IMR-90 (cell line): ENCODE measurements around the gene PACSIN2. TPM values are rescaled to one million over a fixed set of nuclear protein-coding genes. Genes with fewer than 3 reads are reported as not detected.

Experiments used
- ATAC-seq: fragments of 200-7000 bp; cut with Tn5 transposase; 2 replicates; pipeline ENCODE4 v1.9.1; 2020; ENCODE audit warnings: low read depth, mild to moderate bottlenecking, moderate library complexity
- BruUV-seq: library from RNA; stranded (reverse); fragments of 400-500 nt; replicated peaks from 2 replicates; lab custom pipeline; 2021; lab: Mats Ljungman, UMichigan
- CTCF ChIA-PET: fragments of 300-600 bp; formaldehyde crosslinking; extraction: SDS; loops from one replicate; lab custom pipeline; 2021; ENCODE audit warnings: antibody characterized with exemption; lab: Yijun Ruan, JAX
- POLR2A ChIA-PET: fragments of 300-600 bp; sonication (Branson Sonifier 250); formaldehyde crosslinking; loops from one replicate; lab custom pipeline; 2022; ENCODE audit warnings: antibody characterized with exemption; ENCODE audit not compliant: unreplicated experiment; lab: Charles Lee
- DNase-seq: peaks from one replicate; pipeline ENCODE4 v3.0.0; 2013
- H2AFZ ChIP-seq: replicated peaks from 2 replicates; pipeline ENCODE3; 2013; ENCODE audit warnings: low read length, mild to moderate bottlenecking; ENCODE audit not compliant: poor library complexity
- H2AK5ac ChIP-seq: 2 replicates; pipeline ENCODE4 v1.6.1; 2013; ENCODE audit warnings: low read depth, low read length, inconsistent platforms
- H2AK9ac ChIP-seq: replicated peaks from 2 replicates; pipeline ENCODE3; 2013; ENCODE audit warnings: mild to moderate bottlenecking, low read depth, low read length, moderate library complexity; ENCODE audit not compliant: poor library complexity
- H2BK120ac ChIP-seq: 2 replicates; pipeline ENCODE4 v1.6.1; 2013; ENCODE audit warnings: low read depth, low read length, inconsistent platforms
- H2BK15ac ChIP-seq: 3 replicates; pipeline ENCODE4 v1.6.1; 2013; ENCODE audit warnings: low read depth, low read length, inconsistent platforms
- H2BK20ac ChIP-seq: 2 replicates; pipeline ENCODE4 v1.6.1; 2013; ENCODE audit warnings: low read depth, mild to moderate bottlenecking, inconsistent platforms, low read length, moderate library complexity
- H2BK5ac ChIP-seq: 2 replicates; pipeline ENCODE4 v1.6.1; 2013; ENCODE audit warnings: mild to moderate bottlenecking, low read depth, low read length, inconsistent platforms; ENCODE audit not compliant: poor library complexity, severe bottlenecking
- H3K14ac ChIP-seq: replicated peaks from 2 replicates; pipeline ENCODE4 v1.6.1; 2013; ENCODE audit warnings: low read depth, low read length, inconsistent platforms
- H3K18ac ChIP-seq: 2 replicates; pipeline ENCODE4 v1.6.1; 2013; ENCODE audit warnings: low read depth, low read length, control low read depth
- H3K23ac ChIP-seq: 2 replicates; pipeline ENCODE4 v1.6.1; 2013; ENCODE audit warnings: low read depth, low read length, inconsistent platforms
- H3K27ac ChIP-seq: 2 replicates; pipeline ENCODE4 v1.5.1; 2013; ENCODE audit warnings: mild to moderate bottlenecking, control low read depth, low read length; ENCODE audit not compliant: insufficient read depth
- H3K27me3 ChIP-seq: 2 replicates; pipeline ENCODE4 v1.6.1; 2013; ENCODE audit warnings: low read length; ENCODE audit not compliant: control insufficient read depth, insufficient read depth
- H3K36me3 ChIP-seq: 2 replicates; pipeline ENCODE4 v1.6.1; 2013; ENCODE audit warnings: low read length, mixed read lengths; ENCODE audit not compliant: control insufficient read depth, insufficient read depth
- H3K4ac ChIP-seq: 2 replicates; pipeline ENCODE4 v1.6.1; 2013; ENCODE audit warnings: low read depth, low read length, inconsistent platforms
- H3K4me1 ChIP-seq: 2 replicates; pipeline ENCODE4 v1.6.1; 2013; ENCODE audit warnings: low read length, mixed read lengths; ENCODE audit not compliant: control insufficient read depth, insufficient read depth
- H3K4me2 ChIP-seq: 2 replicates; pipeline ENCODE4 v1.6.1; 2013; ENCODE audit warnings: low read depth, mild to moderate bottlenecking, control low read depth, low read length, moderate library complexity
- H3K4me3 ChIP-seq: 2 replicates; pipeline ENCODE4 v1.5.1; 2013; ENCODE audit warnings: low read depth, mild to moderate bottlenecking, control low read depth, low read length, moderate library complexity; ENCODE audit not compliant: insufficient read depth
- H3K56ac ChIP-seq: 2 replicates; pipeline ENCODE4 v1.6.1; 2013; ENCODE audit warnings: low read length, inconsistent platforms; ENCODE audit not compliant: insufficient read depth; ENCODE audit errors: extremely low read depth
- H3K79me1 ChIP-seq, 2 experiments: 2 replicates each; pipeline ENCODE4 v1.6.1; 2013; ENCODE audit warnings: low read length in 2 of 2, inconsistent platforms in 1 of 2, low read depth in 1 of 2
- H3K9ac ChIP-seq: 2 replicates; pipeline ENCODE4 v1.6.1; 2013; ENCODE audit warnings: low read depth, low read length, control low read depth
- H3K9me1 ChIP-seq: 2 replicates; pipeline ENCODE4 v1.6.1; 2013; ENCODE audit warnings: low read length, inconsistent platforms; ENCODE audit not compliant: insufficient read depth
- H3K9me3 ChIP-seq: 2 replicates; pipeline ENCODE4 v1.6.1; 2013; ENCODE audit warnings: low read length; ENCODE audit not compliant: control insufficient read depth, insufficient read depth
- H4K20me1 ChIP-seq: 2 replicates; pipeline ENCODE4 v1.6.1; 2013; ENCODE audit warnings: low read length, inconsistent platforms; ENCODE audit not compliant: insufficient read depth
- H4K5ac ChIP-seq: 2 replicates; pipeline ENCODE4 v1.6.1; 2013; ENCODE audit warnings: mild to moderate bottlenecking, low read depth, low read length, control low read depth
- H4K8ac ChIP-seq, 2 experiments: 2 replicates each; pipeline ENCODE4 v1.6.1; 2013; ENCODE audit warnings: low read depth in 2 of 2, low read length in 2 of 2, control low read depth in 1 of 2, inconsistent platforms in 1 of 2
- H4K91ac ChIP-seq: 2 replicates; pipeline ENCODE4 v1.6.1; 2013; ENCODE audit warnings: low read depth, low read length, inconsistent platforms; ENCODE audit not compliant: insufficient read depth
- RFX5 ChIP-seq: IDR thresholded peaks from 2 replicates; pipeline ENCODE4 v1.8.0; 2012; ENCODE audit warnings: low read depth, mild to moderate bottlenecking, low read length, moderate library complexity
- WGBS, 2 experiments: methylation state at CpG; one replicate each; pipeline versions ENCODE4 v1.1.5 to v1.1.7; 2013; ENCODE audit warnings: missing lambda C conversion rate in 2 of 2; ENCODE audit not compliant: insufficient read length in 1 of 2; ENCODE audit errors: extremely low coverage in 2 of 2; 5-methylcytosine and 5-hydroxymethylcytosine counted together
- dilution Hi-C: fragments of 300-500 bp; cut with HindIII; formaldehyde crosslinking; loops from one replicate; pipeline ENCODE4 v1.14.3; 2018; ENCODE audit warnings: low sequenced_read_pairs; ENCODE audit not compliant: unreplicated experiment
- in situ Hi-C: fragments of 300-500 bp; cut with MboI; formaldehyde crosslinking; loops from 3 replicates; pipeline ENCODE4 v1.14.3; 2019; ENCODE audit warnings: low sequenced_read_pairs, inconsistent platforms, mixed read lengths
- intact Hi-C: fragments of 100-400 bp; cut with micrococcal nuclease; formaldehyde crosslinking; loops from 2 replicates; pipeline ENCODE4 v1.10.0; 2022
- polyA plus RNA-seq, 3 experiments: library from polyadenylated mRNA; depleted of rRNA; stranded (reverse); fragments of >200 nt; gene quantifications; 2 replicates each; pipeline ENCODE4 v1.2.3, GENCODE V29; 2012; ENCODE audit warnings: low replicate concordance in 1 of 3
- total RNA-seq: library from RNA; depleted of rRNA; stranded (reverse); fragments of >200 nt; gene quantifications from 2 replicates; pipeline ENCODE4 v1.2.3, GENCODE V29; 2012

Gene PACSIN2
- total and polyA plus RNA-seq, 2 of the 4 experiments (the other 2 are of a cell fraction): 85.0 to 118 TPM

DNA sequence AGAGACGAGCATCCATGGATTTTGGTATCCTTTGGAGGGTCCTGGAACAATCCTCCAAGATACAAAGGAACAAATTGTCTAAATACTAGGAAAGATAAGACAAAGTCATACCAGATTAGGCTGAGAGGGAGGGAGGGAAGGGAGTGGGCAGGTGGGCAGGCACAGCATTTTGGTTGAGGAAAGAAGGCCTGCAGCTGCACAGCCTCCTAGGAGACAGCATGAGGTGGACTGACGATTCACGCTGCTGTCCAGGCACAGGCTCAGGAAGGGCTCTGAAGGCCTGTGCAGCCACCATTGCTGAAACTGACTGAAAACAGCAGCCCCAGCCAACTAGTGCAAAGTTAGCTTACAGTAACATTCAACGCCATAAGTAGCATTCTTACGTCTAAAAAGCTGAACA lies 64.7 kb downstream of the PACSIN2 start:
- Histone ChIP-seq H3K23ac (no peak overlapping the region), H4K8ac (no peak overlapping the region), H3K14ac (no peak overlapping the region), H2BK20ac (no peak overlapping the region), H2AK9ac (no peak overlapping the region), H3K9me3 (no peaks in the 10 kb centered on the region), H4K91ac (no peak overlapping the region), H2BK5ac (no peak overlapping the region), H3K27ac (no peak overlapping the region), H3K27me3 (no peaks in the 10 kb centered on the region), H3K36me3 (no peaks in the 10 kb centered on the region; the same call in 1 of the 2 replicates), H4K20me1 (peaks cover 80% of the 10 kb centered on the region), H3K4ac (no peak overlapping the region), H3K79me1 (peaks cover 57 to 89% of the 10 kb centered on the region in 2 experiments), H3K4me1 (peaks cover 15% of the 10 kb centered on the region), H3K4me2 (no peak overlapping the region), H2BK15ac (no peak overlapping the region), H2BK120ac (no peak overlapping the region), H2AK5ac (no peak overlapping the region), H3K56ac (no peak overlapping the region), H2AFZ (no peak overlapping the region), H4K5ac (no peak overlapping the region), H3K9me1 (peaks cover 47% of the 10 kb centered on the region), H3K18ac (no peak overlapping the region), H3K9ac (no peak overlapping the region), H3K4me3 (no peak overlapping the region)
- WGBS, 2 experiments: no CpG with 5 or more reads among the region's 5 CpGs
- no peak for TF ChIP-seq RFX5
- in situ Hi-C loops: no loop called here
- DNase-seq (no peak), ATAC-seq (no peak)
- ChIA-PET POLR2A (no interaction called here), CTCF (no interaction called here)
- intact Hi-C loops: no loop called here
- no TSS peak for BruUV-seq
- dilution Hi-C loops: no loop called here
